NCI-H1048 (cell line): ENCODE data around the gene MPP3.
"Not testable (repeated sequence)": the region's sequence is repeated elsewhere in the genome, so short reads cannot be mapped to it uniquely, and the experiment has no call there.

Experiments used
- DNase-seq: peaks from one replicate; lab custom pipeline; 2025; lab: John Stamatoyannopoulos, UW

Gene MPP3

DNA sequence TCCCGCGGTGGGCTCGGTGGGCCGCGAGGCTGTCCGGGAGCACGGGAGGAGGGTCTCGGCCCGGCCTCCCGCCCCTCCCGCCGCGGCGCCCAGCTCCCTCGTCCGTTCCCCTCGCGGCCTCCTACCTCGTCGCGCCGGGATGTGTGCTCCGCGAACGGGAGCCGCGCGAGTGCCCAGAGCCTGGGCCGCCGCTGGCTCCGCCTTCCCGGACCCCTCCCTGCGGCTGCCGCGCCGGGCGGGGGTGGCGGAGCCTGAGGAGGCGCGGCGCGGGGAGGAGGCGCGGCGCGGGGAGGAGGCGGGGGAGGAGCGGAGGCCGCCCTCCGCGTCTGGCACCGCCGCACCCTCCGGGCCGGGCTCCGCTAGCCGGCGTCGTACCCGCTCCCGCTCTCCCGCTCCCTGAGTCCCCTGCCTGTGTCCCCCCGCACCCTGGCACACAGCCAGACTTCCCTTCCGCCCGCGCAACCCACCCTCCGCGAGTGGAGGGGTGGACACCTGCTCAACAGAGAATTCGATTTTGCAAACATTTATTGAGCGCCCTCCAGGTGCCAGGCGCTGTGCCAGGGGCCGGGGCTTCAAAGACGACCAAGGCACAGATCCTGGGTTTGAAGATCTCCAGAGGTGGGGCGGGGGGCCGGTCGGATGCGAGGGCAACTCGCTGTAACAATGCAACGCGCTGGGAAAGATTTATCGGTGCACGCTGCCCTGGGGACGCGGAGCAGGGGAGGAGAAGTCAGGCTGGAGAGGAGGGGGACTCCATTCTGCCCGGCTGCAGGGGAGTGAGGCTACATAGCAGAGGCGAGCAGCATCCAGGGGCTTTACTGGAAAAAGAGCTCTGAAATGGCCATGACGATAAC, at the start of gene MPP3:
MPP3 (minus strand) TSS at position 171 of the 854 bp plus-strand sequence. CDS start 1,240 bp downstream, outside the sequence.
- DNase-seq, result peak; percentile 31

- no peak for DNase-seq
These were observed 49.0 kb upstream of the MPP3 start for GRCh38 chr17:43881758-43882505.

GRCh38 chr17:43881181-43881580, 48.2 kb upstream of the MPP3 start:
- DNase-seq, result no peak

GRCh38 chr17:43880420-43880991, 47.6 kb upstream of the MPP3 start:
- DNase-seq, result peak; percentile 13

DNA sequence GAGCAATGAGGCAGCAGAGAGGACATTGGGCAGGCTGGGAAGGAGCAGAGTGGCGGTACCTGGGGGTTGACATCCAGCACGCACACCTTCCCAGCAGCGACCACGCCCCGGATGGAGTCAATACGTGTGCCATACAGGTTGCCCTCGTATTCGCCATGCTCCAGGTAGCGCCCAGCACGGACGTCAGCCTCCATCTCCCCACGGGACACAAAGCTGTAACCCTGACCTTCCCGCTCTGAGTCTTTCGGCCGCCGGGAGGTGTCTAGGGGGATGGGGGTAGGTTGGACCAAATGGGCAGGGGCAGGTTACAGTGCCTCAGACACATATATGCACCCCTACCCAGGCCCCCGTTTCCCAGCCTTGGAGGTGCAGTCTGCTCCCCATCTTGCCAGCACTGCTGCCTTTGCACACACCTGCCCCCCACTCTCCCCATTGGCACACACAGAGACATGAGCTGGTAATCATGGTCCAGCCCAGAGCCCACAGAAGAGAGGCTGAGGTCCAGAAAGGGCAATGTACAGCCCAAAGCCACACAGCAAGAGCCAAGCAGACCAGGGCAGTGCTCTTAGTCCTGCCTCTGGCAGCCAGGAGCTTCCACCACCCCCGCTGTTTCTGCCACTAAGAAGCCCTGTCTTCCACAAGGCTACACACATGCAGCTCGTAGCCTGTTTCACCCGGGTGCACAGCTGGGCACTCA, 46.9 kb upstream of the MPP3 start:
- DNase-seq, result no peak

- no peak for DNase-seq
These were observed 45.6 kb upstream of the MPP3 start for GRCh38 chr17:43878260-43879175.

GRCh38 chr17:43877451-43878155, 44.7 kb upstream of the MPP3 start:
- no peak for DNase-seq

DNA sequence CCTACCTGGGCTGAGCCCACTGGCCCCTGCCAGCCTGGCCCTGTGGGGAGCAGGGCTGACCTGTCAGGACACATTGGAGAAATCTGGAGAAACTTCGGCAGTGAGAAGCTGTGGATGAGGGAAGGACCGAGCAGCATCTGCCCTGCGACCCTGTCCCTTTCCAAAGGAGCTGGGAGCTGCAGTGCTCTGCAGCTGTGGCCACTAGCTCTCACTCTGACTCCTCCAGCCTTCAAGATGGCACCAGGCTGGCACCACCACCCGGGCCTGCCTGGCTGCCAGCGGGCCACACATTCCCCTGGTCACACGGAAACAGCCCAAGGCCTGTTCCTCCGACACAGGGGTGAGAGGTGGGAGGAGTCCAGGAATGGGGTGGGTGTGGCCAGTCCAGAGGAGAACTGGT, 44.1 kb upstream of the MPP3 start:
- DNase-seq, result no peak

DNA sequence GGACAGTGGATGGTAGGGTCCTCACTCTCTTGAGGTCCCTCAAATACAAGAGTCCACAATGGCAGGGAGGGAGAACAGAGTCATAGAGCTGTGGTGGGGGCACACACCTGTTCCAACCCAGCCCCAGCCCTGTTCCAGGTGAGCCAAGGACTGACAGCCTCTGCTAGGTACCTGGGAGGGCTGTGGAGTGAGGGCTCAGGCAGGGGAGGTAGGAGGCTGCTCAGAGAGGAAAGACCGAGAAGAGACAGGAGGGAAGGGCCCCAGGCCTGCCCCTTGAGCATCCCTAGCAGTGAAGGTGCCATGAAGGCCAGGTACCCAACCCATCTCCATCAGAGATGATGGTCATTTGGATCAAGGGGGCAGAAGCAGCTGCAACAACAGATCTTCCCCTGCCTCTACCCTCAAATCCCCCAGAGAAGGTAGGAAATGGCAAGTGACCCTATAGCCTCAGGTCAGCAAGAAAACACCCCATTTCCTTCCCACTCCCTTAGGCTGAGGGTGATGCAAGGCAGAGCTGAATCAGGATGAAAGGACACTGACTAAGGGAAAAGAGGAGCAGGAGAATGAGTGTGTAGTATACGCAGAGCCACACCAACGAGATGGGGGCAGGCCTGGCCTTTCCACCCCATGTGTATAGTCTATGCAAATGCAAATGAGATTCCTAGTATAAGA, 42.7 kb upstream of the MPP3 start:
- no peak for DNase-seq

DNA sequence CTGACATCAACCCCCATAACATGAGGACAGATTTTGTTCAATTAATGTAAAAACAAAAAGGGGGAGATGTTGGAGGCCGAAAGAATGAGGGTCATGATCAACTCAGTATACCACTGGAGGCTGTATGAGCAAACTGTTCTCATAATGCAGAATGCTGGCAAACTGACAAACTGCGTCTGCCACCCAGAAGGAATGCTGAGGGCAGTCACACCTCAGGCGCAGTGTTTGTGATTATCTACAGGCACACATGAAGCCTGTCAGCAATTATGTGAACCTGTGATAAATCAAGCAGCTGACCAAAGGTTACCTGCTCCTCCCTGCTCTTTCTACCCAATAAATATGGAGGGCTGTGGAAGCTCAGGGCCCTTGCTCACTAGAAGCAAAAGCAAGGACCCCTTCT, 41.3 kb upstream of the MPP3 start:
- DNase-seq, result no peak

DNA sequence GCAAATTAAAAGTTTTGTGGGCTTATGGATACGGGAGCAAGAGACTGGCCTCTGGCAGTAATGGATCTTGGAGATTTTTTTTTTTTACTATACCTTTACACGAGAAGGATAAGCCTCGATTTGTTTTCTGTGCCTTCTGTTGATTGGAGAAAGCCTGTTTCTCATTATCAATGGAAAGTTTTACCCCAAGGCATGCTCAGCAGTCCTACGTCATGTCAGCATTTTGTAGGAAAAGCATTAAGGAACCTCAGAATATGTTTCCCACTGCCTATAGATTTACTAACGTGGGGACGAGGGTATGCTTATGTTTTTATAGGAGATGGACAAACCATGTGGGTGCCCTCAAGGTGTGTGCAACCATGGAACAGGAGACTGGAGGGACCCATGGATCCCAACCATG, 40.9 kb upstream of the MPP3 start:
- DNase-seq, result no peak

DNA sequence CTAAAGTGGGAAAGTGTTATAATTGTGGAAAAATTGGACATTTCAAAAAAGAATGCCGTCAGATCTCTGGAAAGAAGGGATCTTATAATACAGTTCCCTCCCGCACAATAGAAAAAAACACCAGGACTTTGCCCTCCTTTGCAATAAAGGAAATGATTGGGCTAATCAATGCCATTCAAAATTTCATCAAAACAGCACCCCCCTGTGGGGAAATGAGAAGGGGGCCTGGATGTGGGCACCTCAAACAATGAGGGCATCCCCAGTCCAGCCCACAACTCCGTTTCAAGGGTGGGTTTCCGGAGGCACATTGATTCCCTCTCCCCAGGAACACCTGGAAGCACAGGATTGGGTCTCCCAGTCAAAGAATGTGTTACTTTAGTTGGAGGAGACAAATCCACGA, 40.1 kb upstream of the MPP3 start:
- no peak for DNase-seq

GRCh38 chr17:43871946-43872690, 39.2 kb upstream of the MPP3 start:
- DNase-seq, result no peak

- not testable (repeated sequence) for DNase-seq
These were observed 36.1 kb upstream of the MPP3 start for GRCh38 chr17:43869031-43869430.

- DNase-seq, result no peak
These were observed 35.5 kb upstream of the MPP3 start for GRCh38 chr17:43868226-43868994.

DNA sequence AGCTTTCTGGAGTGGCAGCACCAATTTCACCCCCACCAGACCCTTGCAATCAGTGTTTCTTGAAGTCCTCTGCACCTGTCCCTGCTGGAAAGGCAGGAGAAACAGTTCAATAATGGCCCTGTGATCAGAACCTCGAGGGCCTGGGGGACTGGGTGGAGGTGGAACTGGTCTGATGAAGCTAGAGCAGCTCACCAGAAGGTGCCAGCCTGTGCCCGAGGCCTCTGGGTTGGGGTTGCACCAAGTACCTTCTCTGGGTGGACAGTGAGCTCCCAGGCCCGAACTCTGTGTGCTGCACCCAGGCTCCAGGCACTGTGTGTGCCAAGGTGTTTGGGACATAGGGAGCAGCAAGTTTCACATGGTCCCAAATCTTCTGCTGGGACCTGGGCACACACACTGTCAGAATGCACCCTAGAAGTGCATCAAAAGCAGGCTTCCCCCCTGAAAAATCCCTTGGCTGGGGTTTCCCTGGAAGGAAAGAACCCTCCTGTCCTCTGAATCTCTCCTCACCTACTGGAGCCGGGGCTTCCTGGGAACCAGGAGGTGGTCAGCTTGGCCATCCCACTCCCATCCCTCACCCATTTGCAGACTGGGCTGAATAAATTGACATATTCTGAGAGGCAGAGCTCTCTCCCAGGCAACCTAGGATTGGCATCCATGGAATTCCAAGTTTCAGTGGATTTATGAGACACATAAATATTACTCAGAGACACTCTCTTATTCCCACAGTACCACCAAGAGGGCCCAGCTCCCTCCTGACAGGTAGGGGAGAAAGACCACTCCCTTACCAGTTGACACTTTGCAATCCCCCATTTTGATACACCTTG, 31.4 kb upstream of the MPP3 start:
- DNase-seq, result no peak

DNA sequence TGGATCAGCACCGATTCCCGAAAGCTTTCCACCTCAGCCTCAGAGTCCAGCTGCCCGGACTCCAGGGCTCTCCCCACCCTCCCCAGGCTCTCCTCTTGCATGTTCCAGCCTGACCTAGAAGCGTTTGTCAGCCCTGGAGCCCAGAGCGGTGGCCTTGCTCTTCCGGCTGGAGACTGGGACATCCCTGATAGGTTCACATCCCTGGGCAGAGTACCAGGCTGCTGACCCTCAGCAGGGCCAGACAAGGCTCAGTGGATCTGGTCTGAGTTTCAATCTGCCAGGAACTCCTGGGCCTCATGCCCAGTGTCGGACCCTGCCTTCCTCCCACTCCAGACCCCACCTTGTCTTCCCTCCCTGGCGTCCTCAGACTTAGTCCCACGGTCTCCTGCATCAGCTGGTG, 29.0 kb upstream of the MPP3 start:
- no peak for DNase-seq
